ENCODE measurements around the gene CPA5.

Gene CPA5

GRCh38 chr7:130334274-130334673 is 10.3 kb upstream of the CPA5 start:
- no peaks in the 10 kb centered on the region for H3K27me3 ChIP-seq
- no peaks in the 10 kb centered on the region for H3K36me3 ChIP-seq
- TF ChIP-seq CTCF (IDR thresholded peaks at IDR 0.05) = no peak
- peaks cover 0 to 10% (median 3%) of the 10 kb centered on the region in 4 donors for H3K4me1 ChIP-seq
- DNase-seq = no peak
- H3K9me3 ChIP-seq = no peaks in the 10 kb centered on the region
- no peak overlapping the region for H3K4me3 ChIP-seq
- no peak overlapping the region for H3K27ac ChIP-seq
- intact Hi-C loops (cut with DNase I; ENCODE audit: low total_unique reads) = no loop called here

- DNase-seq = no peak
- Histone ChIP-seq H3K27me3 (no peaks in the 10 kb centered on the region), H3K27ac (no peak overlapping the region), H3K4me1 (peaks cover 0 to 10% (median 3%) of the 10 kb centered on the region in 4 donors), H3K36me3 (no peaks in the 10 kb centered on the region), H3K4me3 (no peak overlapping the region), H3K9me3 (no peaks in the 10 kb centered on the region)
- intact Hi-C loops (cut with DNase I; ENCODE audit: low total_unique reads) = no loop called here
- no peak for TF ChIP-seq CTCF (IDR thresholded peaks at IDR 0.05)
Observed at GRCh38 chr7:130337410-130337971, 7.1 kb upstream of the CPA5 start.

DNA sequence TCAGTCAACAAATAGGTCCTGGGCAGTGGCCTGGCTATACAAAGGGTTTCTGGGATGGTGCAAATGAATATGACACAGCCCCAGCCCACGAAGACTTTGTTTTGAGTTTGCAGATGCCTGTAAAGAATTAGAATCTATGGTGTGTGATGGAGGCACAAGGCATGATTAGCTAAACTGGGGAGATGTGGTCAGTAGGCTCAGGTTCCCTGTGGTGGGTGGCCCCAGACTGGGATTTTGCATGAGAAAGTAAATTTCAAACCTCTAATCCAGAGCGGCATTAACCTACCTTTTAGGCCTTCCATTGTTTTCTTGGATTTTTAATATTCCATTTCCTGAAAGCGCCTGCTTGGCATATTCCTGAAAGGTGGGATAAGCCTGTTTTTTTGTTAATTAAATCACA is 6.4 kb upstream of the CPA5 start:
- Histone ChIP-seq H3K4me1 (peaks cover 0 to 10% (median 3%) of the 10 kb centered on the region in 4 donors), H3K36me3 (no peaks in the 10 kb centered on the region), H3K4me3 (no peak overlapping the region), H3K27ac (no peak overlapping the region), H3K9me3 (no peaks in the 10 kb centered on the region), H3K27me3 (no peaks in the 10 kb centered on the region)
- intact Hi-C loops (cut with DNase I; ENCODE audit: low total_unique reads) = no loop called here
- DNase-seq = no peak
- no peak for TF ChIP-seq CTCF (IDR thresholded peaks at IDR 0.05)

DNA sequence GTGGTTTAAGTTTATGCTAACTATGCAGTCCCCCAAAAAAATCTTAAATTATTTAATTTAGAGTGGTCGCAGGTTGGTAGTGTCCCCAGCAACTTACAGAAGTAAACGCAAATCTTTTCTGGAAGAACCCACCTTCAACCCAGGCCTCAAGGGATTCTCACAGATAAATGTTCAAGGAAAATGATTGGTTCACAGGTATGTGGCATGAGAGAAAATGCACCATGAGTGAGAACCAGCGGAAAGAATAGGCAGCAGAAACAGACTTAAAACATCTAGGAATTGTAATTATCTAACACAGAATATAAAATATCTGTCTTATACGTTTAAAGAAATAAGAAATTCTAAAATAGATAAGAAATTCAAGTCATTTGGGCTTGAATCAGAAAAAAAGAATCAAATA is 2.7 kb upstream of the CPA5 start:
- intact Hi-C loops (cut with DNase I; ENCODE audit: low total_unique reads) = no loop called here
- H3K4me1 ChIP-seq = no peaks in the 10 kb centered on the region
- TF ChIP-seq CTCF (IDR thresholded peaks at IDR 0.05) = no peak
- H3K4me3 ChIP-seq = no peak overlapping the region
- no peak for DNase-seq
- H3K27me3 ChIP-seq = no peaks in the 10 kb centered on the region
- H3K36me3 ChIP-seq = no peaks in the 10 kb centered on the region
- no peaks in the 10 kb centered on the region for H3K9me3 ChIP-seq
- no peak overlapping the region for H3K27ac ChIP-seq

- Histone ChIP-seq H3K4me1 (no peaks in the 10 kb centered on the region), H3K27me3 (no peaks in the 10 kb centered on the region), H3K9me3 (no peaks in the 10 kb centered on the region), H3K4me3 (no peak overlapping the region), H3K36me3 (no peaks in the 10 kb centered on the region), H3K27ac (no peak overlapping the region)
- no peak for DNase-seq
- intact Hi-C loops (cut with DNase I; ENCODE audit: low total_unique reads) = no loop called here
- TF ChIP-seq CTCF (IDR thresholded peaks at IDR 0.05) = no peak
Observed at GRCh38 chr7:130342701-130343380, 1.8 kb upstream of the CPA5 start.
